IMR-90 (cell line): ENCODE measurements around the gene ATP6V1F. TPM values are rescaled to one million over a fixed set of nuclear protein-coding genes. Genes with fewer than 3 reads are reported as not detected.

Experiments
- ATAC-seq: fragments of 200-7000 bp; cut with Tn5 transposase; 2 replicates; pipeline ENCODE4 v1.9.1; 2020; ENCODE audit warnings: low read depth, mild to moderate bottlenecking, moderate library complexity
- BruUV-seq: library from RNA; stranded (reverse); fragments of 400-500 nt; replicated peaks from 2 replicates; lab custom pipeline; 2021; lab: Mats Ljungman, UMichigan
- CTCF ChIA-PET: fragments of 300-600 bp; formaldehyde crosslinking; extraction: SDS; loops from one replicate; lab custom pipeline; 2021; ENCODE audit warnings: antibody characterized with exemption; lab: Yijun Ruan, JAX
- POLR2A ChIA-PET: fragments of 300-600 bp; sonication (Branson Sonifier 250); formaldehyde crosslinking; loops from one replicate; lab custom pipeline; 2022; ENCODE audit warnings: antibody characterized with exemption; ENCODE audit not compliant: unreplicated experiment; lab: Charles Lee
- DNase-seq: peaks from one replicate; pipeline ENCODE4 v3.0.0; 2013
- H2AFZ ChIP-seq: replicated peaks from 2 replicates; pipeline ENCODE3; 2013; ENCODE audit warnings: low read length, mild to moderate bottlenecking; ENCODE audit not compliant: poor library complexity
- H2AK5ac ChIP-seq: 2 replicates; pipeline ENCODE4 v1.6.1; 2013; ENCODE audit warnings: low read depth, low read length, inconsistent platforms
- H2AK9ac ChIP-seq: replicated peaks from 2 replicates; pipeline ENCODE3; 2013; ENCODE audit warnings: mild to moderate bottlenecking, low read depth, low read length, moderate library complexity; ENCODE audit not compliant: poor library complexity
- H2BK120ac ChIP-seq: 2 replicates; pipeline ENCODE4 v1.6.1; 2013; ENCODE audit warnings: low read depth, low read length, inconsistent platforms
- H2BK15ac ChIP-seq: 3 replicates; pipeline ENCODE4 v1.6.1; 2013; ENCODE audit warnings: low read depth, low read length, inconsistent platforms
- H2BK20ac ChIP-seq: 2 replicates; pipeline ENCODE4 v1.6.1; 2013; ENCODE audit warnings: low read depth, mild to moderate bottlenecking, inconsistent platforms, low read length, moderate library complexity
- H2BK5ac ChIP-seq: 2 replicates; pipeline ENCODE4 v1.6.1; 2013; ENCODE audit warnings: mild to moderate bottlenecking, low read depth, low read length, inconsistent platforms; ENCODE audit not compliant: poor library complexity, severe bottlenecking
- H3K14ac ChIP-seq: replicated peaks from 2 replicates; pipeline ENCODE4 v1.6.1; 2013; ENCODE audit warnings: low read depth, low read length, inconsistent platforms
- H3K18ac ChIP-seq: 2 replicates; pipeline ENCODE4 v1.6.1; 2013; ENCODE audit warnings: low read depth, low read length, control low read depth
- H3K23ac ChIP-seq: 2 replicates; pipeline ENCODE4 v1.6.1; 2013; ENCODE audit warnings: low read depth, low read length, inconsistent platforms
- H3K27ac ChIP-seq: 2 replicates; pipeline ENCODE4 v1.5.1; 2013; ENCODE audit warnings: mild to moderate bottlenecking, control low read depth, low read length; ENCODE audit not compliant: insufficient read depth
- H3K27me3 ChIP-seq: 2 replicates; pipeline ENCODE4 v1.6.1; 2013; ENCODE audit warnings: low read length; ENCODE audit not compliant: control insufficient read depth, insufficient read depth
- H3K36me3 ChIP-seq: 2 replicates; pipeline ENCODE4 v1.6.1; 2013; ENCODE audit warnings: low read length, mixed read lengths; ENCODE audit not compliant: control insufficient read depth, insufficient read depth
- H3K4ac ChIP-seq: 2 replicates; pipeline ENCODE4 v1.6.1; 2013; ENCODE audit warnings: low read depth, low read length, inconsistent platforms
- H3K4me1 ChIP-seq: 2 replicates; pipeline ENCODE4 v1.6.1; 2013; ENCODE audit warnings: low read length, mixed read lengths; ENCODE audit not compliant: control insufficient read depth, insufficient read depth
- H3K4me2 ChIP-seq: 2 replicates; pipeline ENCODE4 v1.6.1; 2013; ENCODE audit warnings: low read depth, mild to moderate bottlenecking, control low read depth, low read length, moderate library complexity
- H3K4me3 ChIP-seq: 2 replicates; pipeline ENCODE4 v1.5.1; 2013; ENCODE audit warnings: low read depth, mild to moderate bottlenecking, control low read depth, low read length, moderate library complexity; ENCODE audit not compliant: insufficient read depth
- H3K56ac ChIP-seq: 2 replicates; pipeline ENCODE4 v1.6.1; 2013; ENCODE audit warnings: low read length, inconsistent platforms; ENCODE audit not compliant: insufficient read depth; ENCODE audit errors: extremely low read depth
- H3K79me1 ChIP-seq, 2 experiments: 2 replicates each; pipeline ENCODE4 v1.6.1; 2013; ENCODE audit warnings: low read length in 2 of 2, inconsistent platforms in 1 of 2, low read depth in 1 of 2
- H3K9ac ChIP-seq: 2 replicates; pipeline ENCODE4 v1.6.1; 2013; ENCODE audit warnings: low read depth, low read length, control low read depth
- H3K9me1 ChIP-seq: 2 replicates; pipeline ENCODE4 v1.6.1; 2013; ENCODE audit warnings: low read length, inconsistent platforms; ENCODE audit not compliant: insufficient read depth
- H3K9me3 ChIP-seq: 2 replicates; pipeline ENCODE4 v1.6.1; 2013; ENCODE audit warnings: low read length; ENCODE audit not compliant: control insufficient read depth, insufficient read depth
- H4K20me1 ChIP-seq: 2 replicates; pipeline ENCODE4 v1.6.1; 2013; ENCODE audit warnings: low read length, inconsistent platforms; ENCODE audit not compliant: insufficient read depth
- H4K5ac ChIP-seq: 2 replicates; pipeline ENCODE4 v1.6.1; 2013; ENCODE audit warnings: mild to moderate bottlenecking, low read depth, low read length, control low read depth
- H4K8ac ChIP-seq, 2 experiments: 2 replicates each; pipeline ENCODE4 v1.6.1; 2013; ENCODE audit warnings: low read depth in 2 of 2, low read length in 2 of 2, control low read depth in 1 of 2, inconsistent platforms in 1 of 2
- H4K91ac ChIP-seq: 2 replicates; pipeline ENCODE4 v1.6.1; 2013; ENCODE audit warnings: low read depth, low read length, inconsistent platforms; ENCODE audit not compliant: insufficient read depth
- CHD1 ChIP-seq: IDR thresholded peaks from 2 replicates; pipeline ENCODE4 v1.6.1; 2012; ENCODE audit warnings: low read depth, low read length, improper control_type of control experiment
- MAFK ChIP-seq: IDR thresholded peaks from 2 replicates; pipeline ENCODE4 v1.6.1; 2012; ENCODE audit warnings: low read depth, low read length, improper control_type of control experiment
- MAZ ChIP-seq: IDR thresholded peaks from 2 replicates; pipeline ENCODE4 v1.6.1; 2012; ENCODE audit warnings: low read depth, mild to moderate bottlenecking, low read length, improper control_type of control experiment, moderate library complexity, borderline replicate concordance
- MXI1 ChIP-seq: IDR thresholded peaks from 2 replicates; pipeline ENCODE4 v1.6.1; 2012; ENCODE audit warnings: low read depth, mild to moderate bottlenecking, low read length, moderate library complexity, borderline replicate concordance
- POLR2A ChIP-seq: IDR thresholded peaks from 2 replicates; pipeline ENCODE4 v1.6.1; 2012; ENCODE audit warnings: mild to moderate bottlenecking, low read depth, low read length
- RAD21 ChIP-seq: IDR thresholded peaks from 2 replicates; pipeline ENCODE4 v1.6.1; 2012; ENCODE audit warnings: low read length, improper control_type of control experiment
- RCOR1 ChIP-seq: IDR thresholded peaks from 2 replicates; pipeline ENCODE4 v1.6.1; 2012; ENCODE audit warnings: mild to moderate bottlenecking, low read length, improper control_type of control experiment; ENCODE audit not compliant: insufficient replicate concordance
- SMC3 ChIP-seq: fragments of 150-350 bp; IDR thresholded peaks from 2 replicates; pipeline ENCODE4 v1.6.1; 2016; ENCODE audit warnings: low read depth, mild to moderate bottlenecking, antibody characterized with exemption, low read length, moderate library complexity
- WGBS, 2 experiments: methylation state at CpG; one replicate each; pipeline versions ENCODE4 v1.1.5 to v1.1.7; 2013; ENCODE audit warnings: missing lambda C conversion rate in 2 of 2; ENCODE audit not compliant: insufficient read length in 1 of 2; ENCODE audit errors: extremely low coverage in 2 of 2; 5-methylcytosine and 5-hydroxymethylcytosine counted together
- dilution Hi-C: fragments of 300-500 bp; cut with HindIII; formaldehyde crosslinking; loops from one replicate; pipeline ENCODE4 v1.14.3; 2018; ENCODE audit warnings: low sequenced_read_pairs; ENCODE audit not compliant: unreplicated experiment
- in situ Hi-C: fragments of 300-500 bp; cut with MboI; formaldehyde crosslinking; loops from 3 replicates; pipeline ENCODE4 v1.14.3; 2019; ENCODE audit warnings: low sequenced_read_pairs, inconsistent platforms, mixed read lengths
- intact Hi-C: fragments of 100-400 bp; cut with micrococcal nuclease; formaldehyde crosslinking; loops from 2 replicates; pipeline ENCODE4 v1.10.0; 2022
- polyA plus RNA-seq, 3 experiments: library from polyadenylated mRNA; depleted of rRNA; stranded (reverse); fragments of >200 nt; gene quantifications; 2 replicates each; pipeline ENCODE4 v1.2.3, GENCODE V29; 2012; ENCODE audit warnings: low replicate concordance in 1 of 3
- total RNA-seq: library from RNA; depleted of rRNA; stranded (reverse); fragments of >200 nt; gene quantifications from 2 replicates; pipeline ENCODE4 v1.2.3, GENCODE V29; 2012

The ATP6V1F gene
- total and polyA plus RNA-seq, 2 of the 4 experiments (the other 2 are of a cell fraction): 104 to 321 TPM

DNA sequence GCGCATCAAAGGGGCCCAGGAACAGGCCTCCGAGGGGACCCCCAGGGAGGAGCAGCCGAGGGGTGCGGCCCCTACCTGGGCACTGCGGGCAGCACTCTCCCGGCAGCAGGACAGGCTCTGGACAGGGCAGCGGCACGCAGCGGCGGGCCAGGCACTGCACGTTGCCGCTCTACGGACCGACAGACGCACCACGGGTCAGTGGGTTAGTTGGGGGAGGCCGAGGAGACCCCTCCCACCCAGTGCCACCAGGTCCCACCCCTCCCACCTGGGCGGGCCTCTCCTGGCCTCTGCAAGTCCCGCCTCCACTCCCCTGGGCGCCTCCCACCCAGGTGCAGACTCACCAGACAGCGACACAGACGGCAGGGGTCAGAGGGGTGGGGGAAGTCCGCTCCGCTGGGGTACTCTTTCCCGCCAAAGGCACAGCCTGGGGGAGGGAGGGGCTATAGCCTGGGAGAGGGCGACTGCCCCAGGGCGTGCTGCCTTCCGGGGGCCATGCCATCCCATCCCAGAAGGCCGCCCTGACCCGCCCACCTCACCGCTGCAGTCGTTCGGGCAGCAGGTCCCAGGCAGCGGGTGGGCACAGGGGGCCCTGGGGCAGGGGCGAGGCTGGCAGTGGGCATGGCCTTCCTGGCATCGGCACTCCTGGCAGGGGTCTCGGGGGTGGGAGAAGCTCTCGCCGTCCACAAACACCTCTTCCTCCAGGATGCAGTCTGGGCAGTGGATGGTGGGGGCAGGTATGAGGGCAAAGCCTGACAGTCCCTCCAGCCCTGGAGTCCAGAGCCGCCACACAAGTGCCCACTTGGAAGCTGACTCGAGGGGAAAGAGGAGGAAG, 28.7 kb downstream of the ATP6V1F start (continued):
- TF ChIP-seq MAFK: no peak

DNA sequence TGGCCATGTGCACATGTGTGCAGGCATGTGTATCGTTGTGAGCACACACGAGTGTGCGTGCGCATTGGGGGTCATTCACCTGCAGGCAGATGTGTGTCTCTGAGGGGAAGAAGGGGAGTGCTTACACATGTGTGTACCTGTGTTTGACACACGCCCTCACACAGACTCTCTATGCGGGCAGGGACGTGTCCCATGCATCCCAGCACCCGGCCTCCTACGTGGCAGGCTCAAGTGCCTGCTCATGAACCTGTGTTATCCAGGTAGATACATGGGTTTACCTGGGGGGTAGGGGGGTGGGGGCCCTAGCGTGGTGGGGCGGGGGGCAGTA, 29.2 kb downstream of the ATP6V1F start:
- H2BK120ac ChIP-seq: no peak overlapping the region
- intact Hi-C loops: no loop called here
- H3K18ac ChIP-seq: no peak overlapping the region
- H3K79me1 ChIP-seq: no peaks in the 10 kb centered on the region
- no peak overlapping the region for H2AFZ ChIP-seq
- no peak overlapping the region for H3K23ac ChIP-seq
- H4K8ac ChIP-seq: no peak overlapping the region
- no peak overlapping the region for H2BK15ac ChIP-seq
- H3K56ac ChIP-seq: no peak overlapping the region
- H3K9ac ChIP-seq: no peak overlapping the region
- ATAC-seq (no peak), DNase-seq (no peak)
- H3K4me1 ChIP-seq: no peaks in the 10 kb centered on the region
- no peak overlapping the region for H3K27ac ChIP-seq
- BruUV-seq: no TSS peak
- no peak overlapping the region for H3K4me2 ChIP-seq
- H4K20me1 ChIP-seq: peaks cover 4% of the 10 kb centered on the region; the same call in 1 of the 2 replicates
- H3K9me1 ChIP-seq: no peaks in the 10 kb centered on the region
- H2BK20ac ChIP-seq: no peak overlapping the region
- no peak overlapping the region for H4K91ac ChIP-seq
- no peak overlapping the region for H3K14ac ChIP-seq
- no peak overlapping the region for H2AK5ac ChIP-seq
- no peaks in the 10 kb centered on the region for H3K36me3 ChIP-seq
- in situ Hi-C loops: loop anchor here (25.0 kb wide), 1 partner anchor 430 kb away; the partner anchor contains the start of gene HILPDA
- TF ChIP-seq SMC3 (no peak), MXI1 (no peak), CHD1 (no peak), MAZ (no peak), POLR2A (no peak), RAD21 (no peak), RCOR1 (no peak)
- no peaks in the 10 kb centered on the region for H3K9me3 ChIP-seq
- no peak overlapping the region for H2BK5ac ChIP-seq
- H3K4me3 ChIP-seq: no peak overlapping the region
- CTCF ChIA-PET: no interaction called here
- WGBS, 2 experiments: 53% methylated on average over 2 of the region's 11 CpGs; no CpG with 5 or more reads in 1 of the 2 experiments
- dilution Hi-C loops: no loop called here
- peaks cover 17% of the 10 kb centered on the region for H3K27me3 ChIP-seq
- POLR2A ChIA-PET: no interaction called here
- no peak overlapping the region for H4K5ac ChIP-seq
- no peak overlapping the region for H3K4ac ChIP-seq
- no peak overlapping the region for H2AK9ac ChIP-seq
